Measurements from ENCODE around the gene DCDC1.
"Not testable (repeated sequence)": the region's sequence is repeated elsewhere in the genome, so short reads cannot be mapped to it uniquely, and the experiment has no call there.

Gene DCDC1

DNA sequence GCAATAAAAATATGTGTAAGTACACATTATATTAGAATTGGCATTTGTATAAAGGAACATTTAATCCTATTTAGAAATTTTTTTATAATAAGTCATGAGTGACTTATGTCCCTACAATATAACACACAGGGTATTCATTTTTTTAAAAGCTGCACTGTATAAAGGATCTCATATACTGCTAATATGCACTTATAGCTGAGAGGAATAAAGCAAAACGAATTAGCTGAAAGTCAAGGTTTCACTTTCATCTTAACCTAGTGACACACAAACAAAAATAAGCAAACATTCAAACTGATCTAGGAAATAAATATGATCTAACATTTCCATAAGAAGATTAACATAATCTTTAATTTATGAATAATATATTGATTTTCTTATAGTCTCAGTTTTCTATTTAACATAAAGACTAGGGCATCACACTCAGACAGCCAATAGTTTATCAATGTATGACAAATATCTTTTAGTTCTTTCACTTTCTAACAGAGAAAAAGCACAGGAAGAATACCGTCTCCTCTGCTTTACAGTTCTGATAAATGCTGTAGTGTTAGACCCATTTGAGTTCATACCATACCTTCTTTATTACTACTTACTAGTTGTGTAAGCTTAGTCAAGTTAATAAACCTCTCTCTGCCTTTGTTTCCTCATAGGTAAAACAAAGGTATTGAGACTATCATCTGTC is 42.9 kb downstream of the DCDC1 start:
- DNase-seq (ENCODE audit: low read depth), result no peak

DNA sequence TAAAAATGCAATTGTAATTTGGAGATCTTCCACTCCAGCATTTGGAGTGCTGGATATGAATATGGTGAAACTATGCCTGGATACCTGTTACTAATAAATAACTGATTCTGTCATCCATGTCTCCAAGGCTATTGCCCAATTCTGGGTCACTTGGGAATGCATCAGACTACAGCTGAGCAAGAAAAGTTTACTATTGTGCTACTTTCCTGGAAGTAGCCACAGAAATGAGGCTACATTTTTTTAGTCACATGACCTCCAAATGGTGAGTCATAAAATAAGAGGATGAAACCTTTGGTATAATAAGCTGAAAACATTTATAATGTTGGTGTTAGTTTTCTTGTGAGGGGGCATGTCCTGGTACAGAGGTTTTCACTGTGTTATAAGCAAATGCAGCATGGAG is 44.4 kb downstream of the DCDC1 start:
- no peak for DNase-seq (ENCODE audit: low read depth)

GRCh38 chr11:31323145-31323544 is 46.4 kb downstream of the DCDC1 start:
- no peak for DNase-seq (ENCODE audit: low read depth)

DNA sequence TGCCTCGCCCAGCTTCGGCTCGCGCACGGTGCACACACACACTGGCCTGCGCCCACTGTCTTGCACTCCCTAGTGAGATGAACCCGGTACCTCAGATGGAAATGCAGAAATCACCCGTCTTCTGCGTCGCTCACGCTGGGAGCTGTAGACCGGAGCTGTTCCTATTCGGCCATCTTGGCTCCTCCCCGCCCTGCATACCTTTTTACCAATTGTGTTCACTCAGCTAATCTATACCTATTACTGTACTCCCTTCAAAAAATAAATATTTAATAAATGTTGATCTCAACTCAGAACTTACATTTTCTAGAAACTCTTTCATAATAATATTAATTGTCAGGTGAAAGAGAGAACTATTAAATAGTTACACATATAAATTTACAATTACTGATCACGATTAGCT is 48.0 kb downstream of the DCDC1 start:
- not testable (repeated sequence) for DNase-seq (ENCODE audit: low read depth)

- DNase-seq (ENCODE audit: low read depth), result no peak
Observed at GRCh38 chr11:31303644-31304180, 65.8 kb downstream of the DCDC1 start.

DNA sequence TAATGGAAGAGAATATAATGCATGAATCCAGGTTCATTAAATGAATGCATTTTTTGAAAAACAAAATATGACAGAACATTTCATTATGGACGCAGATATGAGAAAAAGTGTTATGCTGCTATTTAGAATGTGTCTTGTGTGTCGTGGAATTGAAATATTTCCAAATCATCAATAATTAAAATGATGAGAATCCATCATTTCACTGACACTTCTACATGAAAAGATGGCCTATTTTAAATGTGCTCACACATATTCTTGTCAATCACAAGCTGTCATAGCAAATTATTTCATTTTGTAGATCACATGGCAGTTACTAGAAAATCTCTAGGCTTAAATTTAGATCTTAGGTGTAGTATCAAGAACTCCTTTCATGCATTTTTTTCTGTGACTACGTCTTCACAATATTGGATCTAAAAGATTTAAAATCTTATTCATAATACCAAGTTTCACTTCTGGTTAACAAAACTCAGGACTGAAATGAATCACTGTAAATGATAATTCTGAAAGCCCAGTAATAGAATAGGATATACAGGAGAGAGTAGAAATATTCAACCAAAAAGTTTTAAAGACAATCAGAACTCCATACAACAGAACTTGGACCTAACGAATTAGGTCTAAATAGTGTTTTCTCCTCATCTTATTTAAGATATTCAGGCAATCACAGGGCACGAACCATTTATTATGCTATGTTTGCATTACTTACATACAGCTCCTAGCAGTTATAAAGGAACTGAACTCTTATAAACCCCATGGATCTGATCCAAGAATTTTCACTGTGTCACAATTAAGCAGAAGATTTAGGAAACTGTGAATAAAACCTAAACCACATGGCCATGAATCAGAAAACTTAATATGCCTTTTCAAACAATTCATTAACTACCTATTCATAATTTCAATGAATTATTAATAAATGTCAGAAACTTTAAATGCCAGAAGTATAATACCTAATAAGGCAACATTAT is 67.7 kb downstream of the DCDC1 start:
- no peak for DNase-seq (ENCODE audit: low read depth)

DNA sequence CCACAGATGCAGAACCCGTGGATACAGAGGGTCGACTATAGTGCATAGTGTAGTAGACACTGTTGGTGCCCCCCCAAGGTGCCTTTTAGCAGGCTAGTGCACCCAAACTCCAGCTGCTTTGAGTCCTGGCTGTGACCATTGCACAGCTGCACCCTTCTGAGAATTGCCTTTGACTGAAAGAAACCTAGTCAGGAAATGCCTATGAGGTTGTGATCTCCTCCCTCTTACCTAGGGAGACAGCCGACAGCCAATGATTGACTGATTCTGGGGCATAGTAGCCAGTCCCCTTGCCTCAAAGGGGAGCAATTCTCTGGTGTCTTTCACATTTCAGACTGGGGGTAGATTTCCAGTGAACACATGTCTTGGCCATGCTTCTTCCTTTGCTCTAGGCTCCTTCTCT is 74.2 kb downstream of the DCDC1 start:
- DNase-seq (ENCODE audit: low read depth), result no peak

- not testable (repeated sequence) for DNase-seq (ENCODE audit: low read depth)
Observed at GRCh38 chr11:31273527-31273926, 96.0 kb downstream of the DCDC1 start.

GRCh38 chr11:31267720-31268119 is 101.8 kb downstream of the DCDC1 start:
- DNase-seq (ENCODE audit: low read depth), result no peak

GRCh38 chr11:31264834-31265233 is 104.7 kb downstream of the DCDC1 start:
- DNase-seq (ENCODE audit: low read depth), result no peak

DNA sequence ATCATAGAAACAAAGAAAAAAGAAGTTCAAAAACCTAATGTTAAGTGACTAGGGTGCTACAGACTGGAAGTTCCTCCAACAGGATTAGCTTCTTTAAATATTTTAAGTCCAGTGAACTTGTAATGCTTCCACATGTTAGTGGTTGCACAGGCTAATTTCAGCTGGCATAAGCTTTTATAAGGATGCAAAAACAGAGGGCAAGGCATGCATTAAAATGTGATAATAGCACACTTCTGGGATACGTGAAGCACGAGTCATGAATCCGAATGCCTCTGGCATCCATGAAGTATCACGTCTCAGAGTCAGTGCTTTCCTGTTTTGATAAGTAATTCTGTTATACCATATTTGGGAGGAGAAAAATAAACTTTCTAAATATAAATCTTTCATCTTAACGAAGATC is 106.8 kb downstream of the DCDC1 start:
- DNase-seq (ENCODE audit: low read depth), result no peak

GRCh38 chr11:31259797-31260196 is 109.7 kb downstream of the DCDC1 start:
- DNase-seq (ENCODE audit: low read depth), result no peak

GRCh38 chr11:31254415-31254814 is 115.1 kb downstream of the DCDC1 start:
- no peak for DNase-seq (ENCODE audit: low read depth)

DNA sequence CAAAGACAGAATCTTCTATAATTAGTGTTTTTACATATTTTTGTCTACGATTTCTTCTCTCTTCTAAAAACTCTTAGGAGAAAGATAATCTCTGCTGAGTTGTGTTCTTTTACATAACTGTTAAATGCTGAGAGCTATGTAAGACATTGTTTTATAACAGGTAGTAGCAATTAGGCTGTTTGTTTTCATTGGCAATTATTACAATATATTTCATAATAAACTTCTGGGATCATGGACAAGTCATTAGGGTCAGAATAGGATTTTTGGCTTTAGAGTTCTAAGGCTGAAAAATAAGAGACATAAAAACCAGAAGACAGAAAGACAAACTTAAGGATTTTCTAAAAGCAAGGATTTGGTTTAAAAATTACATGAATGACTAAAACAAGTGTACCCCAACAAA is 120.8 kb downstream of the DCDC1 start:
- no peak for DNase-seq (ENCODE audit: low read depth)

GRCh38 chr11:31247321-31247720 is 122.2 kb downstream of the DCDC1 start:
- DNase-seq (ENCODE audit: low read depth), result no peak

GRCh38 chr11:31246451-31247165 is 122.9 kb downstream of the DCDC1 start:
- DNase-seq (ENCODE audit: low read depth), result no peak

DNA sequence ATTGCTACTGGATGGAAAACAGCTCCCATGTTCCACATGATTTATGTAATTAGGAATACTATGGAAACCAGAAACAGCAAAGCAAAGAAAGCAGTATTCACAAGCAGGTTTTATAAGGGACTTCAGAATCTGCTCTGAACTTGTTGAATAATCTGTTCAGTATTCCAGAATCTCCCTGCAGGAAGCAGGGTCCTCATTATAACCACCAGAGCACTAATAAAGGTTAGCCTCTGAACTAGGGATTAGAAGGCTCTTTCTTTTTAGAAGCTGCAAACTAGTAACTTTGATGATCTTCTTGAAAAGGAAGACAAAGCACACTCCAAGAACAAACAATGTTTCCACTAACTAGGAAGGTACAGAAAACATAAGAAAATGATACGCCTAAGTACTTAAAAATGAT is 125.8 kb downstream of the DCDC1 start:
- DNase-seq (ENCODE audit: low read depth), result no peak

DNA sequence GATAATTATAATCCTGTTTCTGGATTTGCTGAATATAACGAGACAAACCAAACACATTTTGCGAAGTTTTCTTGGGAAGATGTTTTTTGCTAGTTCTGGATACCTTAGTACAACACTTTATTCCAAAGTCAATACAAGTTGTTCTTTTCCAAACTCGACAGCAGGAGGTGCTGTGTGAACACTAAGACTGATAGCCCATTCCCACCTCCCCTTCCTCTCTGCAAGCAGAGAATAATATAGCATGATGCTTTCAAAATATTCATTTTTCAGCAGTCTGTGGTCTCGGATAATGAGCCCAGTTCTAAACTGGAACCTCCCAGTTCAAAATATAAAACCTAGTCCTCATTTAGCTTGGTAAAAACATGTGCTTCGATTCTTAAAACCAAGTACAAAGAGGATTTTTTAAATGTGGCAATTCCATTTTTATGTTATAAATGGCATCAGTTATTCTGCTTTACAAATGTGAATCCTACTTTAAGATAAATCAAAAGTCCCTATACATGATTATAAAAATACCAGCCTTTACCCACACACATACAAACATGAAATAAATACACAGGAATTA is 129.1 kb downstream of the DCDC1 start:
- no peak for DNase-seq (ENCODE audit: low read depth)

- no peak for DNase-seq (ENCODE audit: low read depth)
Observed at GRCh38 chr11:31237819-31238760, 131.4 kb downstream of the DCDC1 start.

DNA sequence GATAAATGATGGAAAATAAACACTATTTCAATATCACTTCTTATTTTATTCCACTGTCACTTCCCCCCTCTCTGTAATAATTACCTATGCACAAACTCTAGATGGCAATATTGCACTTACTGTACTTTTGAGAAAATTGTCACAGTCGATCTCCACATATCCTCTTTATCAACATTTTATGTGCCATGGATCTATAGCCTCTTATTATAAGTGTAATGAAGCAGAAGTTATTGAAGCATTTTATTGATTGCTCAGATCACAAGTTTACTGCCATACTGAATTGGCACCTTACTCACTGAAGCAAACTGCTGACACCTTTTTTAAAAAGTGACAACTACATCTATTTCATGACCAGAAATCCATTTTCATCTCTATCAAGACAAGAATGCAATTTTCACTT is 133.4 kb downstream of the DCDC1 start:
- no peak for DNase-seq (ENCODE audit: low read depth)

DNA sequence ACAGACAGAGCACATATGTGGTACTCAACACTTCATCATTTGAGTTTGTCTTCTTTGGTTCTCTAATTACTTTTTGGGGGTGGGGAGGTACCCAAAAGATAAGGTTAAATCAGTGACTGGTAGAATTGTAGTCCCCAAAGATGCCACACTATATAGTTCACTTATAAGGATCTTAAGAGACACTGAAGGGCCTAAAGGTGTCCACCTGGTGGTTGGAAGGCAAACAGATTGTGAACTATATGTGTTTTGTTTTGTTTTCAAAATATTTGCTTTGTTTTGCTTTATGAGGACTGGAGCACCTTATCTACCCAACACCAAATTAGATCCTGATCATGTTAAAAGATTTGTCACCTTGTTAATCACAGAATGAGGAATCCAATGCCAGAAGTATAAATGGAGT is 136.1 kb downstream of the DCDC1 start:
- no peak for DNase-seq (ENCODE audit: low read depth)
